Measurements from ENCODE around the gene CACNG4.

The CACNG4 gene

DNA sequence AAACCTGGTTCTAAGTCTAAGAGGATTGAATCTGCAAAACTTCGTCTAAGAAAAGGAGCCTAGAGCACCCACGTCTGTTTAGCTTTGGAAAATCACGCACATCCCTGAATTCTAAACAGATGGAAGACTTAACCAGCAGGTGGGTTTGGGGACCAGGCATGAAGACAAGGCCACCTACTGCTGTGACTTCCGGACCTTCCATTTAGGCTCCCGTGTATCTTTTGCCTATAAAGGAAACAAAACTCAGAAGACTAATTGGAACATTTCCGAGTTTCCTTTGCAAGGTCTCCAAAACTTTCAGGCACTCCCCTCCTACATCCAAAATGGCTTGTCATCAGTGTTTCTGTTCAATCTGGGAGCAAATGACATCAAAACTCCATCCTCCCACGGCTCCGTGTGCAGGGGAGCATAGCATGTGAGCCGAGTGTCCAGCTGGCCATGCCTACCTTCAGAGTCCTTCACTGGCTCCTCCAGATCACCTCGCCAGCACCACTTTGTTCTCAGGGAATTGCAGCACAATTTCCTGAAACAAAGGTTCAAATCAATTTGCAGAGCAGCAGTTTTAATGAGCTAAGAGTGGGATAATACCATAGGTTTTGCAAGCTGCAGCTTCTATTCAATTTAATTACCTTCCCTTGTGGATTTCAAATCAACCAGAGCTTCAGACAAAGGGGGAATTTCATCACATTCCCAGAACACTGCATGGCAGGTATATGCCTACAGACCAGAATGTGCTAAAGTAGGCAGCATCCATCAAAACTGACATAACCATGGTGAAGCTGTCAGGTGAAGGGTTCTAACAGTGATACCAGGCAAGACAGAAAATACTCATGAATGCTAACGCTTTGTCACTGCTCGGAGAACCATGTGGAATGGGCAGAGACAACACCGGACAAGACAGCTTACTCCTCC, 103.3 kb downstream of the CACNG4 start:
- Histone ChIP-seq H3K4me1 (ENCODE audit: insufficient read depth, low read length) (no peaks in the 10 kb centered on the region), H3K9me3 (ENCODE audit: insufficient read depth, low read length, severe bottlenecking) (no peaks in the 10 kb centered on the region), H3K27me3 (ENCODE audit: insufficient read depth, low read length, poor library complexity) (no peaks in the 10 kb centered on the region), H3K36me3 (ENCODE audit: insufficient read depth, low read length) (peaks cover 4% of the 10 kb centered on the region; the same call in 1 of the 2 replicates), H3K4me3 (ENCODE audit: low read depth in 1 of 2, low read length in 2 of 2) (no peak overlapping the region), H3K4me2 (ENCODE audit: insufficient read depth, low read length) (no peak overlapping the region), H3K27ac (ENCODE audit: low read length) (no peak overlapping the region), H3K79me2 (ENCODE audit: insufficient read depth, low read length) (no peaks in the 10 kb centered on the region), H2AFZ (ENCODE audit: low read depth, low read length) (no peak overlapping the region), H3K9ac (ENCODE audit: low read depth, low read length) (no peak overlapping the region), H4K20me1 (ENCODE audit: insufficient read depth, low read length) (no peaks in the 10 kb centered on the region; the same call in 1 of the 2 replicates)
- TF ChIP-seq CTCF (IDR thresholded peaks at IDR 0.05; ENCODE audit: borderline replicate concordance, extremely low read depth, low read length, poor library complexity, severe bottlenecking) (no peak), EZH2 (IDR thresholded peaks at IDR 0.05; ENCODE audit: borderline replicate concordance, low read depth, low read length, severe bottlenecking) (no peak)
- ATAC-seq (ENCODE audit: insufficient read depth, low read depth) = no peak
- DNase-seq = no peak

DNA sequence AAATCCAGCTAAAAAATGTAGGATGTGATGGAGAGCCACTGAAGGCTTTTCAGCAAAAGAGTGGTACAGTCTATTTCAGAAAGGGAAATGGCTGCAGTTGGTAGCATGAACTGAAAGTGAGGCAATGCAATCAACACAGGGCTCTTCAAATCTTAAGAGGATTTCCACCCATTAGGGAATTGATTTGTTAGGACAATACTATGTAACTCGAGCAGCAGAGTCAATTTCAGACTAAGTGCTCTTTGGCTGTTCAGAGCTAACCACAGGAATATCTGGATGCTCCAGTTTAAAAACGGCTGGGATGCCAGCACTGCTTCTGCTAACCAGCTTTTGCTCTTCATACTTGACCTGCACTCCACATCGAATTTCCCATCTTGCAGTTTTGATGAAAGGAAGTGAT, 104.5 kb downstream of the CACNG4 start:
- ATAC-seq (ENCODE audit: insufficient read depth, low read depth) (no peak), DNase-seq (no peak)
- no peaks in the 10 kb centered on the region; the same call in 1 of the 2 replicates for H4K20me1 ChIP-seq (ENCODE audit: insufficient read depth, low read length)
- TF ChIP-seq EZH2 (IDR thresholded peaks at IDR 0.05; ENCODE audit: borderline replicate concordance, low read depth, low read length, severe bottlenecking) = no peak
- TF ChIP-seq CTCF (IDR thresholded peaks at IDR 0.05; ENCODE audit: borderline replicate concordance, extremely low read depth, low read length, poor library complexity, severe bottlenecking) = no peak
- no peak overlapping the region for H2AFZ ChIP-seq (ENCODE audit: low read depth, low read length)
- H3K79me2 ChIP-seq (ENCODE audit: insufficient read depth, low read length) = no peaks in the 10 kb centered on the region
- no peaks in the 10 kb centered on the region for H3K4me1 ChIP-seq (ENCODE audit: insufficient read depth, low read length)
- peaks cover 4% of the 10 kb centered on the region; the same call in 1 of the 2 replicates for H3K36me3 ChIP-seq (ENCODE audit: insufficient read depth, low read length)
- H3K4me2 ChIP-seq (ENCODE audit: insufficient read depth, low read length) = no peak overlapping the region
- no peak overlapping the region for H3K27ac ChIP-seq (ENCODE audit: low read length)
- H3K27me3 ChIP-seq (ENCODE audit: insufficient read depth, low read length, poor library complexity) = no peaks in the 10 kb centered on the region
- H3K4me3 ChIP-seq (ENCODE audit: low read depth in 1 of 2, low read length in 2 of 2) = no peak overlapping the region
- H3K9me3 ChIP-seq (ENCODE audit: insufficient read depth, low read length, severe bottlenecking) = no peaks in the 10 kb centered on the region
- H3K9ac ChIP-seq (ENCODE audit: low read depth, low read length) = no peak overlapping the region

DNA sequence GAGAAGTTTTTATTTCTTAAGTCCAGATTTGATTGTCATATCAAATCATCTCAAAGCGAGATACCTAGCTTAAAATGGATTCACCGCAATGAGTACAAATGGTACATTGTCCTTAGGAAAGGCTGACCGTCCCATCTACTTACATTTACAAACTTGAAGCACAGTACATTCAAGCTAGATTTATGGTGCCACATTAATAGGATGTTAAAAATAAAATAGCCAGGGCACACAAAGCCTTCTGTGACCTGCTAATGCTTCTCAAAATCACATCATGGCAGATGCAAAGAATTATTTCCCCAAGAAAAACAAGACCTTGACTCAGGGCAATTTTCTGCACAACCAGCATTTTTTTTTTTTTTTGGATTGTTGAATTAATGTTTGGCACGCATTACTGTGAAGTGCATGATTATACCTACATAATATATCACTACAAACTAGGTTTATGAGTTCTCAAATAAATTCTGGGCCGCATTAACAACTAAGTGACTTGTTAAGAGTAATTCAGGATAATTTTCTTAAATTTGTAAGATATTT, 105.2 kb downstream of the CACNG4 start:
- no peak for TF ChIP-seq CTCF (IDR thresholded peaks at IDR 0.05; ENCODE audit: borderline replicate concordance, extremely low read depth, low read length, poor library complexity, severe bottlenecking)
- TF ChIP-seq EZH2 (IDR thresholded peaks at IDR 0.05; ENCODE audit: borderline replicate concordance, low read depth, low read length, severe bottlenecking) = no peak
- Histone ChIP-seq H3K9me3 (ENCODE audit: insufficient read depth, low read length, severe bottlenecking) (no peaks in the 10 kb centered on the region), H2AFZ (ENCODE audit: low read depth, low read length) (no peak overlapping the region), H3K27me3 (ENCODE audit: insufficient read depth, low read length, poor library complexity) (no peaks in the 10 kb centered on the region), H3K4me2 (ENCODE audit: insufficient read depth, low read length) (no peak overlapping the region), H3K4me1 (ENCODE audit: insufficient read depth, low read length) (no peaks in the 10 kb centered on the region), H4K20me1 (ENCODE audit: insufficient read depth, low read length) (no peaks in the 10 kb centered on the region; the same call in 1 of the 2 replicates), H3K36me3 (ENCODE audit: insufficient read depth, low read length) (peaks cover 7% of the 10 kb centered on the region; the same call in 1 of the 2 replicates), H3K27ac (ENCODE audit: low read length) (no peak overlapping the region), H3K9ac (ENCODE audit: low read depth, low read length) (no peak overlapping the region), H3K4me3 (ENCODE audit: low read depth in 1 of 2, low read length in 2 of 2) (no peak overlapping the region), H3K79me2 (ENCODE audit: insufficient read depth, low read length) (no peaks in the 10 kb centered on the region)
- DNase-seq = no peak
- ATAC-seq (ENCODE audit: insufficient read depth, low read depth) = no peak

Measured in DND-41 (cell line).